MCF 10A (cell line): ENCODE results near the gene B3GNT9. TPM values are rescaled to one million over a fixed set of nuclear protein-coding genes. Genes with fewer than 3 reads are reported as not detected.

ENCODE experiments used
- BruUV-seq: library from RNA; stranded (reverse); fragments of 400-500 nt; replicated peaks from 2 replicates; lab custom pipeline; 2021; lab: Mats Ljungman, UMichigan
- CTCF ChIA-PET: fragments of 300-600 bp; sonication (Branson Sonifier 250); formaldehyde crosslinking; extraction: SDS; loops from one replicate; lab custom pipeline; 2021; ENCODE audit warnings: antibody characterized with exemption, inconsistent platforms; lab: Yijun Ruan, JAX
- POLR2A ChIA-PET: fragments of 300-600, 350-650 bp; sonication (Branson Sonifier 250); formaldehyde crosslinking; extraction: SDS; loops from one replicate; lab custom pipeline; 2020; ENCODE audit warnings: antibody characterized with exemption, inconsistent platforms; lab: Yijun Ruan, JAX
- DNase-seq: peaks from one replicate; pipeline ENCODE4 v3.0.0-alpha.2; 2018; ENCODE audit not compliant: unreplicated experiment
- H3K27ac Mint-ChIP-seq: one replicate; pipeline ENCODE4 v1.8.0; 2022; ENCODE audit warnings: mild to moderate bottlenecking, low read depth, mixed read lengths; ENCODE audit not compliant: unreplicated experiment
- H3K27me3 Mint-ChIP-seq: one replicate; pipeline ENCODE4 v1.8.0; 2022; ENCODE audit warnings: mixed read lengths; ENCODE audit not compliant: insufficient read depth, unreplicated experiment
- H3K36me3 Mint-ChIP-seq: one replicate; pipeline ENCODE4 v1.8.0; 2022; ENCODE audit warnings: mild to moderate bottlenecking, moderate library complexity, mixed read lengths; ENCODE audit not compliant: insufficient read depth, unreplicated experiment
- H3K4me1 Mint-ChIP-seq: one replicate; pipeline ENCODE4 v1.8.0; 2022; ENCODE audit warnings: mixed read lengths; ENCODE audit not compliant: insufficient read depth, unreplicated experiment
- H3K4me3 Mint-ChIP-seq: one replicate; pipeline ENCODE4 v1.8.0; 2022; ENCODE audit warnings: mild to moderate bottlenecking, moderate library complexity, mixed read lengths; ENCODE audit not compliant: unreplicated experiment
- H3K9me3 Mint-ChIP-seq: one replicate; pipeline ENCODE4 v1.8.0; 2022; ENCODE audit warnings: mixed read lengths; ENCODE audit not compliant: unreplicated experiment
- CTCF ChIP-seq: fragments of 200-600 bp; IDR thresholded peaks from one replicate; pipeline ENCODE4 v1.8.0; 2022; ENCODE audit warnings: antibody characterized with exemption, mild to moderate bottlenecking; ENCODE audit not compliant: unreplicated experiment
- intact Hi-C: fragments of 100-400 bp; cut with micrococcal nuclease; formaldehyde crosslinking; loops from 2 replicates; pipeline ENCODE4 v1.14.1; 2022
- total RNA-seq: library from RNA; stranded (reverse); gene quantifications from 2 replicates; pipeline ENCODE4 v1.2.3, GENCODE V29; 2022

The B3GNT9 gene
- total RNA-seq, 1 experiment from 2014 or later: 0.84 TPM

- Mint-ChIP-seq H3K27ac (no peak within 1 kb of the TSS), H3K9me3 (no peaks in the 10 kb centered on the region), H3K4me1 (peaks cover 2% of the 10 kb centered on the region), H3K27me3 (no peaks in the 10 kb centered on the region), H3K36me3 (peaks cover 12% of the 10 kb centered on the region), H3K4me3 (no peak within 1 kb of the TSS)
- TF ChIP-seq CTCF: no peak
- DNase-seq: no peak
- CTCF ChIA-PET: interaction anchor here (0.5 to 0.6 kb wide), 2 partner anchors 28 to 36 kb away, joined by 3 to 5 read pairs; no protein-coding TSS in a partner anchor
- BruUV-seq: no TSS peak
- intact Hi-C loops: no loop called here
- POLR2A ChIA-PET: no interaction called here
These were observed 13.8 kb upstream of the B3GNT9 start, which contains the start of gene HSF4 for GRCh38 chr16:67164599-67165061. Gene HSF4 (plus strand): TSS chr16:67164745. CDS start chr16:67164812, 67 bp downstream.

- no peaks in the 10 kb centered on the region for H3K4me1 Mint-ChIP-seq
- no peak overlapping the region for H3K4me3 Mint-ChIP-seq
- POLR2A ChIA-PET: no interaction called here
- intact Hi-C loops: no loop called here
- DNase-seq: no peak
- H3K27me3 Mint-ChIP-seq: no peaks in the 10 kb centered on the region
- BruUV-seq: no TSS peak
- no peaks in the 10 kb centered on the region for H3K9me3 Mint-ChIP-seq
- H3K36me3 Mint-ChIP-seq: peaks cover 12% of the 10 kb centered on the region
- TF ChIP-seq CTCF: no peak
- CTCF ChIA-PET: no interaction called here
- H3K27ac Mint-ChIP-seq: no peak overlapping the region
These were observed 13.3 kb upstream of the B3GNT9 start for GRCh38 chr16:67163999-67164558.

GRCh38 chr16:67163164-67163998 lies 12.6 kb upstream of the B3GNT9 start:
- peaks cover 12% of the 10 kb centered on the region for H3K36me3 Mint-ChIP-seq
- H3K27ac Mint-ChIP-seq: no peak overlapping the region
- intact Hi-C loops: no loop called here

More at GRCh38 chr16:67163164-67163998, 12.6 kb upstream of the B3GNT9 start:
- CTCF ChIA-PET: interaction anchor here (0.5 to 1.3 kb wide), 4 partner anchors 9 to 405 kb away, joined by 3 to 8 read pairs (median 3); no protein-coding TSS in a partner anchor
- no peaks in the 10 kb centered on the region for H3K27me3 Mint-ChIP-seq
- no peaks in the 10 kb centered on the region for H3K9me3 Mint-ChIP-seq
- POLR2A ChIA-PET: interaction anchor here (0.8 to 4.6 kb wide), 3 partner anchors 12 to 21 kb away, joined by 3 to 94 read pairs (median 4); partner anchors contain the start of gene MATCAP1
- TF ChIP-seq CTCF: no peak
- no peak overlapping the region for H3K4me3 Mint-ChIP-seq
- DNase-seq: no peak
- BruUV-seq: no TSS peak
- H3K4me1 Mint-ChIP-seq: peaks cover 6% of the 10 kb centered on the region
